Measurements from ENCODE around the gene CAMK1.

The CAMK1 gene

GRCh38 chr3:9732080-9732739, 37.5 kb downstream of the CAMK1 start:
- peak; percentile 19 for DNase-seq

- DNase-seq, result peak; percentile 98
These were observed 38.3 kb downstream of the CAMK1 start, which contains the start of gene BRPF1 for GRCh38 chr3:9731206-9732079. BRPF1 (plus strand) TSS chr3:9731735; CDS start chr3:9734141, 2,406 bp downstream.

- no peak for DNase-seq
These were observed 39.0 kb downstream of the CAMK1 start for GRCh38 chr3:9730657-9731205.

- no peak for DNase-seq
These were observed 40.3 kb downstream of the CAMK1 start for GRCh38 chr3:9729419-9729818.

- no peak for DNase-seq
These were observed 42.0 kb downstream of the CAMK1 start for GRCh38 chr3:9727743-9728142.

- peak; percentile 43 for DNase-seq
These were observed 42.6 kb downstream of the CAMK1 start for GRCh38 chr3:9727041-9727595.

GRCh38 chr3:9725775-9726515, 43.8 kb downstream of the CAMK1 start:
- no peak for DNase-seq

- DNase-seq, result no peak
These were observed 48.1 kb downstream of the CAMK1 start for GRCh38 chr3:9721700-9722060.

GRCh38 chr3:9721015-9721699, 48.6 kb downstream of the CAMK1 start:
- DNase-seq, result no peak

- no peak for DNase-seq
These were observed 51.6 kb downstream of the CAMK1 start for GRCh38 chr3:9718118-9718517.

- no peak for DNase-seq
These were observed 52.2 kb downstream of the CAMK1 start for GRCh38 chr3:9717563-9717962.

GRCh38 chr3:9716801-9717555, 52.8 kb downstream of the CAMK1 start:
- DNase-seq, result no peak

GRCh38 chr3:9715764-9716437, 53.8 kb downstream of the CAMK1 start:
- no peak for DNase-seq

- no peak for DNase-seq
These were observed 54.6 kb downstream of the CAMK1 start for GRCh38 chr3:9715136-9715535.

GRCh38 chr3:9713142-9713541, 56.6 kb downstream of the CAMK1 start:
- DNase-seq, result no peak

- DNase-seq, result no peak
These were observed 57.3 kb downstream of the CAMK1 start for GRCh38 chr3:9712415-9712814.

GRCh38 chr3:9710174-9710739, 59.5 kb downstream of the CAMK1 start:
- DNase-seq, result no peak

Measured in activated CD4-positive, alpha-beta T cell treated with anti-CD3 and anti-CD28 coated beads for 1 hour (primary cell).